ENCODE data around the gene USP17L10. TPM values are rescaled to one million over a fixed set of nuclear protein-coding genes. Genes with fewer than 3 reads are reported as not detected.
"Not testable (repeated sequence)": the region's sequence is repeated elsewhere in the genome, so short reads cannot be mapped to it uniquely, and the experiment has no call there.

The USP17L10 gene, protein sequence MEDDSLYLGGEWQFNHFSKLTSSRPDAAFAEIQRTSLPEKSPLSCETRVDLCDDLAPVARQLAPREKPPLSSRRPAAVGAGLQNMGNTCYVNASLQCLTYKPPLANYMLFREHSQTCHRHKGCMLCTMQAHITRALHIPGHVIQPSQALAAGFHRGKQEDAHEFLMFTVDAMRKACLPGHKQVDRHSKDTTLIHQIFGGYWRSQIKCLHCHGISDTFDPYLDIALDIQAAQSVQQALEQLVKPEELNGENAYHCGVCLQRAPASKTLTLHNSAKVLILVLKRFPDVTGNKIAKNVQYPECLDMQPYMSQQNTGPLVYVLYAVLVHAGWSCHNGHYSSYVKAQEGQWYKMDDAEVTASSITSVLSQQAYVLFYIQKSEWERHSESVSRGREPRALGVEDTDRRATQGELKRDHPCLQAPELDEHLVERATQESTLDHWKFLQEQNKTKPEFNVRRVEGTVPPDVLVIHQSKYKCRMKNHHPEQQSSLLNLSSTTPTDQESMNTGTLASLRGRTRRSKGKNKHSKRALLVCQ
- total RNA-seq: not detected
- long read RNA-seq: 0 reads

- DNase-seq (ENCODE audit: low spot score); intact Hi-C loops (cut with DNase I): not testable (repeated sequence)
Measured at GRCh38 chr4:9210357-9210756, at the start of gene USP17L10. Gene USP17L10, plus strand, starts transcription at chr4:9210657. Its CDS starts 0 bp downstream, at chr4:9210657.

DNA sequence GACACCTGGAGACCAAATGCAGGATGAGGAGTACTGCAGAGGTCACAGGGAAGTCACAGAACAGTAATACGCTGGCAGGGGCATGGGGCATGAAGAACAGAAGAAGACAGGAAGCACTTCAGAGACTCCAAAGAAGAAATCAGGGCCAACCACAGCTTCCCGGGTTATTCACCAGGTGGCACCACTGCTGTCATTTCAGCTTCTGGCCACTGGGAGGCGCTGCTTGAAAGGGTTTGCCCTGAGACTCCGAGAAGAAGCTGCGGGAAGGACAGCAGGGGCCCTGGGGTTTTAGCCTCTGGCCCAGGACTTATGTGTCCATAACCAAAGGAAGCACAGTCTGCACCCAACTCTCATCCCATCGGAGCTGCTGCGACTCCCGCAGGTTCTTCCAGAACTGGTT, 44.5 kb upstream of the USP17L10 start:
- DNase-seq (ENCODE audit: low spot score); intact Hi-C loops (cut with DNase I): not testable (repeated sequence)

GRCh38 chr4:9169791-9170459, 40.5 kb upstream of the USP17L10 start, which contains the start of gene FAM90A26:
Gene FAM90A26, plus strand, starts transcription at chr4:9170409. Its CDS starts 2,764 bp downstream, at chr4:9173173.
- intact Hi-C loops (cut with DNase I); DNase-seq (ENCODE audit: low spot score): not testable (repeated sequence)

DNA sequence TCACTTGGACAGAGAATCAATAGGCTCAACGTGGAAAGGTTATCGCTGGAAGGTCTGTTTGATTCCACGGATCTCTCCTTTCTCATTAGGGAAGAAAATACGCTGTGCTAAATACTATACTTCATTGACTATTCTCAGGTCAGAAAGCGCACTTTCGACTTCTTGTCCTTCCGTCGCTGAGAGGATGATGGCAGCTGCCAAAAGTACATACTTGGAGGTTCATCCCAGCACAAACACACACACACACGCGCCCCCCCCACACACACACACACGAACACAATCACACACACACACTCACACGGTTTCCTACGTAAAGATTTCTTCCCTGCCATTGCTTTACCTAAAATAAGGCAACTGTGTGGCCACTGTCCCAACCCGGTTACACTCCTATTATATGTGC, 4.2 kb downstream of the USP17L10 start:
- intact Hi-C loops (cut with DNase I): not testable (repeated sequence)
- DNase-seq (ENCODE audit: low spot score): peak; percentile 44

GRCh38 chr4:9215105-9215504, 4.6 kb downstream of the USP17L10 start, which contains the start of gene USP17L11:
Gene USP17L11, plus strand, starts transcription at chr4:9215405. Its CDS starts 0 bp downstream, at chr4:9215405.
- DNase-seq (ENCODE audit: low spot score); intact Hi-C loops (cut with DNase I): not testable (repeated sequence)

- DNase-seq (ENCODE audit: low spot score); intact Hi-C loops (cut with DNase I): not testable (repeated sequence)
Measured at GRCh38 chr4:9219852-9220251, 9.4 kb downstream of the USP17L10 start, which contains the start of gene USP17L12. Gene USP17L12, plus strand, starts transcription at chr4:9220152. Its CDS starts 0 bp downstream, at chr4:9220152.

DNA sequence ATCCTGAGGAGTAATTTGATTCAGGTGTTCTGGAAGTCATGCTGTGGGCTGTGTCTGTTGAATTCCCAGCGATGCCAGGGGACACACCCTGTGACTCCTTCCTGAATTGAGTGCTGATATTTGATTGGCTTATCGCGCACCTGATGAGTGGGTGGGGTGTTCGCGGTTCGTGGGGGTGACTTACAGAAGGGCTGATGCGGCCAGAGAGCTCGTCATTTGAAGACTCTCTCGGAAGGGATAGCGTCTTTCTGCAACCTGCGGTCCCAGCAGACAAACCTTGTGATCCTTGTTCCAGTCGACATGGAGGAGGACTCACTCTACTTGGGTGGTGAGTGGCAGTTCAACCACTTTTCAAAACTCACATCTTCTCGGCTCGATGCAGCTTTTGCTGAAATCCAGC, 14.1 kb downstream of the USP17L10 start, which contains the start of gene USP17L13:
TSS of gene USP17L13 (plus strand) at position 301 of the 400 bp plus-strand sequence. CDS start at position 301, 0 bp downstream.
- intact Hi-C loops (cut with DNase I); DNase-seq (ENCODE audit: low spot score): not testable (repeated sequence)

- peak; percentile 68 for DNase-seq (ENCODE audit: low spot score)
- intact Hi-C loops (cut with DNase I): not testable (repeated sequence)
Measured at GRCh38 chr4:9230249-9230648, 19.8 kb downstream of the USP17L10 start.

DNA sequence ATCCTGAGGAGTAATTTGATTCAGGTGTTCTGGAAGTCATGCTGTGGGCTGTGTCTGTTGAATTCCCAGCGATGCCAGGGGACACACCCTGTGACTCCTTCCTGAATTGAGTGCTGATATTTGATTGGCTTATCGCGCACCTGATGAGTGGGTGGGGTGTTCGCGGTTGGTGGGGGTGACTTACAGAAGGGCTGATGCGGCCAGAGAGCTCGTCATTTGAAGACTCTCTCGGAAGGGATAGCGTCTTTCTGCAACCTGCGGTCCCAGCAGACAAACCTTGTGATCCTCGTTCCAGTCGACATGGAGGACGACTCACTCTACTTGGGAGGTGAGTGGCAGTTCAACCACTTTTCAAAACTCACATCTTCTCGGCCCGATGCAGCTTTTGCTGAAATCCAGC, 23.6 kb downstream of the USP17L10 start, which contains the start of gene USP17L15:
TSS of gene USP17L15 (plus strand) at position 301 of the 400 bp plus-strand sequence. CDS start at position 301, 0 bp downstream.
- intact Hi-C loops (cut with DNase I); DNase-seq (ENCODE audit: low spot score): not testable (repeated sequence)

DNA sequence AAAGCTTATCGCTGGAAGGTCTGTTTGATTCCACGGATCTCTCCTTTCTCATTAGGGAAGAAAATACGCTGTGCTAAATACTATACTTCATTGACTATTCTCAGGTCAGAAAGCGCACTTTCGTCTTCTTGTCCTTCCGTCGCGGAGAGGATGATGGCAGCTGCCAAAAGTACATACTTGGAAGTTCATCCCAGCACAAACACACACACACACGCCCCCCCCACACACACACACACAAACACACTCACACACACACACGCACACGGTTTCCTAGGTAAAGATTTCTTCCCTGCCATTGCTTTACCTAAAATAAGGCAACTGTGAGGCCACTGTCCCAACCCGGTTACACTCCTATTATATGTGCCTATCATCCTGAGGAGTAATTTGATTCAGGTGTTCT, 28.0 kb downstream of the USP17L10 start:
- intact Hi-C loops (cut with DNase I): not testable (repeated sequence)
- peak; percentile 64 for DNase-seq (ENCODE audit: low spot score)

GRCh38 chr4:9243579-9243978, 33.1 kb downstream of the USP17L10 start, which contains the start of gene USP17L17:
Gene USP17L17, plus strand, starts transcription at chr4:9243879. Its CDS starts 0 bp downstream, at chr4:9243879.
- intact Hi-C loops (cut with DNase I); DNase-seq (ENCODE audit: low spot score): not testable (repeated sequence)

DNA sequence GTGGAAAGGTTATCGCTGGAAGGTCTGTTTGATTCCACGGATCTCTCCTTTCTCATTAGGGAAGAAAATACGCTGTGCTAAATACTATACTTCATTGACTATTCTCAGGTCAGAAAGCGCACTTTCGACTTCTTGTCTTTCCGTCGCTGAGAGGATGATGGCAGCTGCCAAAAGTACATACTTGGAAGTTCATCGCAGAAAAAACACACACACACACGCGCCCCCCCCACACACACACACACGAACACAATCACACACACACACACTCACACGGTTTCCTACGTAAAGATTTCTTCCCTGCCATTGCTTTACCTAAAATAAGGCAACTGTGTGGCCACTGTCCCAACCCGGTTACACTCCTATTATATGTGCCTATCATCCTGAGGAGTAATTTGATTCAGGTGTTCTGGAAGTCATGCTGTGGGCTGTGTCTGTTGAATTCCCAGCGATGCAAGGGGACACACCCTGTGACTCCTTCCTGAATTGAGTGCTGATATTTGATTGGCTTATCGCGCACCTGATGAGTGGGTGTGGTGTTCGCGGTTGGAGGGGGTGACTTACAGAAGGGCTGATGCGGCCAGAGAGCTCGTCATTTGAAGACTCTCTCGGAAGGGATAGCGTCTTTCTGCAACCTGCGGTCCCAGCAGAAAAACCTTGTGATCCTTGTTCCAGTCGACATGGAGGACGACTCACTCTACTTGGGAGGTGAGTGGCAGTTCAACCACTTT, 37.7 kb downstream of the USP17L10 start, which contains the start of gene USP17L18:
TSS of gene USP17L18 (plus strand) at position 678 of the 728 bp plus-strand sequence. CDS start at position 678, 0 bp downstream.
- peak; percentile 77 for DNase-seq (ENCODE audit: low spot score)
- intact Hi-C loops (cut with DNase I): not testable (repeated sequence)

- intact Hi-C loops (cut with DNase I); DNase-seq (ENCODE audit: low spot score): not testable (repeated sequence)
Measured at GRCh38 chr4:9253078-9253477, 42.6 kb downstream of the USP17L10 start, which contains the start of gene USP17L19. Gene USP17L19, plus strand, starts transcription at chr4:9253378. Its CDS starts 0 bp downstream, at chr4:9253378.

DNA sequence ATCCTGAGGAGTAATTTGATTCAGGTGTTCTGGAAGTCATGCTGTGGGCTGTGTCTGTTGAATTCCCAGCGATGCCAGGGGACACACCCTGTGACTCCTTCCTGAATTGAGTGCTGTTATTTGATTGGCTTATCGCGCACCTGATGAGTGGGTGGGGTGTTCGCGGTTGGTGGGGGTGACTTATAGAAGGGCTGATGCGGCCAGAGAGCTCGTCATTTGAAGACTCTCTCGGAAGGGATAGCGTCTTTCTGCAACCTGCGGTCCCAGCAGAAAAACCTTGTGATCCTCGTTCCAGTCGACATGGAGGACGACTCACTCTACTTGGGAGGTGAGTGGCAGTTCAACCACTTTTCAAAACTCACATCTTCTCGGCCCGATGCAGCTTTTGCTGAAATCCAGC, 47.4 kb downstream of the USP17L10 start, which contains the start of gene USP17L20:
TSS of gene USP17L20 (plus strand) at position 301 of the 400 bp plus-strand sequence. CDS start at position 301, 0 bp downstream.
- intact Hi-C loops (cut with DNase I); DNase-seq (ENCODE audit: low spot score): not testable (repeated sequence)
